Uterus (tissue), 4 donors: ENCODE measurements around the gene SOX5. TPM values are rescaled to one million over a fixed set of nuclear protein-coding genes. Genes with fewer than 3 reads are reported as not detected.
"Not testable (repeated sequence)": the region's sequence is repeated elsewhere in the genome, so short reads cannot be mapped to it uniquely, and the experiment has no call there.

Experiments
- DNase-seq, 2 donors: peaks; one replicate each; pipeline ENCODE4 v3.0.0-alpha.2; 2019 to 2020
- H3K27ac ChIP-seq, 2 donors: fragments of 200-600 bp; sonication (generic); 1 replicate in 1 of 2; 2 replicates in 1 of 2; pipeline ENCODE4 v1.5.1; 2016 to 2018
- H3K27me3 ChIP-seq, 2 donors: fragments of 200-600 bp; sonication (generic); one replicate each; pipeline ENCODE4 v1.5.1; 2018 to 2019; ENCODE audit warnings: control low read depth in 1 of 2
- H3K36me3 ChIP-seq, 2 donors: fragments of 200-600 bp; sonication (generic); one replicate each; pipeline ENCODE4 v1.5.1; 2019; ENCODE audit warnings: control low read depth in 1 of 2
- H3K4me1 ChIP-seq, 2 donors: fragments of 200-600 bp; sonication (generic); one replicate each; pipeline ENCODE4 v1.5.1; 2018 to 2019; ENCODE audit warnings: control low read depth in 1 of 2
- H3K4me3 ChIP-seq, 2 donors: fragments of 200-600 bp; sonication (generic); 1 replicate in 1 of 2; 2 replicates in 1 of 2; pipeline ENCODE4 v1.5.1; 2018 to 2019; ENCODE audit warnings: mild to moderate bottlenecking in 1 of 2
- H3K9me3 ChIP-seq, 2 donors: fragments of 200-600 bp; sonication (generic); one replicate each; pipeline ENCODE4 v1.5.1; 2019; ENCODE audit warnings: control low read depth in 1 of 2
- POLR2A ChIP-seq, 2 donors: fragments of 450-650 bp; IDR thresholded peaks; one replicate each; pipeline ENCODE4 v1.6.1; 2016; ENCODE audit warnings: antibody characterized with exemption in 2 of 2, mild to moderate bottlenecking in 1 of 2, moderate library complexity in 1 of 2
- intact Hi-C: fragments of 100-400 bp; cut with DNase I; formaldehyde crosslinking; loops from one replicate; pipeline ENCODE4 v1.15.1; 2023; ENCODE audit warnings: low total_unique reads
- total RNA-seq, 4 donors: library from RNA; depleted of rRNA in 3 of 4; stranded (reverse); fragments of >200 nt in 3 of 4; gene quantifications; one replicate each; pipeline versions ENCODE4 v1.1.0 to v1.2.4, GENCODE V29; 2014 to 2023
- TF ChIP-seq, protein P1 (sequence below), 4 experiments: fragments of 200-600 bp in 2 of 4; fragments of 450-650 bp in 2 of 4; sonication (generic) in 2 of 4; IDR thresholded peaks; one replicate each; pipeline ENCODE4 v1.5.1; 2016 to 2019; ENCODE audit warnings: antibody characterized with exemption in 4 of 4, mild to moderate bottlenecking in 2 of 4, moderate library complexity in 1 of 4
- donor health status: DM: yes; HTN: yes; CAD: no.

SOX5 gene
- total RNA-seq, 4 donors from 2014 or later: 9.1 to 69.5 (median 31.2) TPM

- no peak for TF ChIP-seq POLR2A (IDR thresholded peaks at IDR 0.05)
- TF ChIP-seq, protein P1, sequence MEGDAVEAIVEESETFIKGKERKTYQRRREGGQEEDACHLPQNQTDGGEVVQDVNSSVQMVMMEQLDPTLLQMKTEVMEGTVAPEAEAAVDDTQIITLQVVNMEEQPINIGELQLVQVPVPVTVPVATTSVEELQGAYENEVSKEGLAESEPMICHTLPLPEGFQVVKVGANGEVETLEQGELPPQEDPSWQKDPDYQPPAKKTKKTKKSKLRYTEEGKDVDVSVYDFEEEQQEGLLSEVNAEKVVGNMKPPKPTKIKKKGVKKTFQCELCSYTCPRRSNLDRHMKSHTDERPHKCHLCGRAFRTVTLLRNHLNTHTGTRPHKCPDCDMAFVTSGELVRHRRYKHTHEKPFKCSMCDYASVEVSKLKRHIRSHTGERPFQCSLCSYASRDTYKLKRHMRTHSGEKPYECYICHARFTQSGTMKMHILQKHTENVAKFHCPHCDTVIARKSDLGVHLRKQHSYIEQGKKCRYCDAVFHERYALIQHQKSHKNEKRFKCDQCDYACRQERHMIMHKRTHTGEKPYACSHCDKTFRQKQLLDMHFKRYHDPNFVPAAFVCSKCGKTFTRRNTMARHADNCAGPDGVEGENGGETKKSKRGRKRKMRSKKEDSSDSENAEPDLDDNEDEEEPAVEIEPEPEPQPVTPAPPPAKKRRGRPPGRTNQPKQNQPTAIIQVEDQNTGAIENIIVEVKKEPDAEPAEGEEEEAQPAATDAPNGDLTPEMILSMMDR (IDR thresholded peaks at IDR 0.05): no peak
- Histone ChIP-seq H3K4me3 (no peak overlapping the region), H3K4me1 (no peaks in the 10 kb centered on the region), H3K36me3 (no peaks in the 10 kb centered on the region), H3K27ac (no peak overlapping the region), H3K9me3 (no peaks in the 10 kb centered on the region), H3K27me3 (no peaks in the 10 kb centered on the region)
- intact Hi-C loops: no loop called here
- DNase-seq: no peak
These were observed 447.2 kb downstream of the SOX5 start for GRCh38 chr12:23502259-23502658.

GRCh38 chr12:23495472-23495871 is 454.0 kb downstream of the SOX5 start:
- H3K4me1 ChIP-seq: no peaks in the 10 kb centered on the region
- no peaks in the 10 kb centered on the region for H3K36me3 ChIP-seq
- no peaks in the 10 kb centered on the region for H3K9me3 ChIP-seq
- no peak for DNase-seq
- intact Hi-C loops: no loop called here
- TF ChIP-seq, protein P1 (IDR thresholded peaks at IDR 0.05): no peak
- no peak for TF ChIP-seq POLR2A (IDR thresholded peaks at IDR 0.05)
- H3K27ac ChIP-seq: no peak overlapping the region
- no peaks in the 10 kb centered on the region for H3K27me3 ChIP-seq
- no peak overlapping the region for H3K4me3 ChIP-seq

- Histone ChIP-seq H3K27ac (no peak overlapping the region), H3K4me3 (no peak overlapping the region), H3K4me1 (no peaks in the 10 kb centered on the region), H3K9me3 (no peaks in the 10 kb centered on the region), H3K27me3 (no peaks in the 10 kb centered on the region), H3K36me3 (no peaks in the 10 kb centered on the region)
- no peak for TF ChIP-seq POLR2A (IDR thresholded peaks at IDR 0.05)
- TF ChIP-seq, protein P1 (IDR thresholded peaks at IDR 0.05): no peak
- intact Hi-C loops: no loop called here
- DNase-seq: no peak
These were observed 455.8 kb downstream of the SOX5 start for GRCh38 chr12:23493672-23494071.

DNA sequence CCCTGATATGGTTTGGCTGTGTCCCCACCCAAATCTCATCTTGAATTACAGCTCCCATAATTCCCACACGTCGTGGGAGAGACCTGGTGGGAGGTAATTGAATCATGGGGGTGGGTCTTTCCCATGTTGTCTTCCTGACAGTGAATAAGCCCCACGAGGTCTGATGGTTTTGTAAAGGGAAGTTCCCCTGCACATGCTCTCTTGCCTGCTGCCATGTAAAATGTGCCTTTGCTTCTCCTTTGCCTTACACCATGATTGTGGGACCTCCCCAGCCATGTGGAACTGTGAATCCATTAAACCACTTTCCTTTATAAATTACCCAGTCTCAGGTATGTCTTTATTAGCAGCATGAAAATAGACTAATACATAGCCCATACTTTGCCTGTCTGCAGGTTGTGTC is 458.4 kb downstream of the SOX5 start:
- intact Hi-C loops, H3K4me1 ChIP-seq, H3K4me3 ChIP-seq, H3K36me3 ChIP-seq, H3K27ac ChIP-seq, H3K27me3 ChIP-seq, H3K9me3 ChIP-seq, DNase-seq: not testable (repeated sequence)

DNA sequence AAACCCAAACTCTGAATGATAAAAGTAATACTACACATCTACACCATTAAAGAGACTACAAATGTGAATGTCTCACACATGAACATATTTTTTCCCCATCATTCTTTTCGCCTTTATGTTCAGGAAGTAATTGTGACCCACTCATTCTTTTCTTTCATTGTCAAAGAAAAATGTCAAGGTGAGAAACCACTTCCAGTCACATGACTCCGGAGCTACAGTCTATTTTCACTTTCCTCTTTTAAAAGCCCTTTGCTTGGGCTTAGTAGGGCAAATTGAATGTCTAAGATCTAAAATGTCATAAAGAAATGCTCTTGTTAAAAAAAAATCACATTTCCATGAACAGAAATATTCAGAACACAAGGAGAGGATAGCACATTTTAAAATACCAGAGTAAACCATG is 461.3 kb downstream of the SOX5 start:
- H3K4me3 ChIP-seq: no peak overlapping the region

More for the DNA sequence above, 461.3 kb downstream of the SOX5 start:
- no peaks in the 10 kb centered on the region for H3K27me3 ChIP-seq
- intact Hi-C loops: no loop called here
- no peak for DNase-seq
- TF ChIP-seq, protein P1 (IDR thresholded peaks at IDR 0.05): no peak
- TF ChIP-seq POLR2A (IDR thresholded peaks at IDR 0.05): no peak
- H3K9me3 ChIP-seq: no peaks in the 10 kb centered on the region
- no peaks in the 10 kb centered on the region for H3K36me3 ChIP-seq
- H3K27ac ChIP-seq: no peak overlapping the region
- H3K4me1 ChIP-seq: no peaks in the 10 kb centered on the region
